GM19328 (cell line): ENCODE measurements around the gene MTCH2.
A peak's percentile ranks its signal among the peaks of the same experiment; 100 is the strongest.

Experiments used
- ATAC-seq: cut with Tn5 transposase; IDR thresholded peaks from one replicate; pipeline ENCODE4 v1.9.1; 2021; ENCODE audit warnings: mild to moderate bottlenecking, moderate library complexity; ENCODE audit not compliant: unreplicated experiment

Gene MTCH2

GRCh38 chr11:47591764-47592163 is 50.6 kb downstream of the MTCH2 start:
- ATAC-seq = no peak

DNA sequence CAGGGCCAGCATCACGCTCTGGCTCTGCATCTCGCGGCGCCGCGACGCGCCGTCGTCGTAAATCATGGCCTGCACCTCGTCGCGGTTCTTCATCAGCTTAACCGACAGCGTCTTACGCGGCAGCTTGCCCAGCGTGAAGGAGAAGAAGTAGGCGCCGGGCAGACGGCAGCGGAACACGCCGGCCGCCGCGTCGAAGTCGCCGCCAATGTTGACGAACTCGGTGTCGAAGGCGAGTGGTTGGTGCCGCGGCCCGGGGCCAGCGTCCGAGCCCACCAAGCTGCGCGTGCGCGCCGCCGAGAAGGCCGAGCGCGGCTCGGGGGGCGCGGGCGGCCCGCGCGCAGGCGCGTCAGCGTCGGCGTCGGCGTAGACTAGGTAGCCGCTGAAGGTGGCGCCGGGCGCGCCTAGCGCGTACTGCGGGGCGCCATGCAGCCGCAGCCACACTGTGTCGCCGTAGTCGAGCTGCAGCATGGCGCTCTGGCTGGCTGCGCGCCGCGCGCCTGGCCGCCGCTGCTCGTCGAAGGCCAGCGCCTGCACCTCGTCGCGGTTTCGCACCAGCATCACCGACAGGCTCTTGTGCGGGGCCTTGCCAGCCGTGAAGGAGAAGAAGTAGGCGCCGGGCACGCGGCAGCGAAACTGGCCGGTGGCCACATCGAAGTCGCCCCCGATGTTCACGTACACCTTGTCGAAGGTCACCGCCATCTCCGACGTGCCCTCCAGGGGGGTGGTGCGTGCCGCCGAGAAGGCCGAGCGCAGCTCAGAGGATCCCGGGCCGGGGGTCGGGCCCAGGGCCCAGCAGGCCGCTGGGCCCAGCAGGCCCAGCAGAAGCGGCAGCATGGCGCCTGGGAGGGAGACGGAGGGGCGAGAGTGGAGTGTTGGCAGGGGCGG is 52.1 kb downstream of the MTCH2 start:
- ATAC-seq = no peak

GRCh38 chr11:47589584-47589976 is 52.8 kb downstream of the MTCH2 start:
- no peak for ATAC-seq

DNA sequence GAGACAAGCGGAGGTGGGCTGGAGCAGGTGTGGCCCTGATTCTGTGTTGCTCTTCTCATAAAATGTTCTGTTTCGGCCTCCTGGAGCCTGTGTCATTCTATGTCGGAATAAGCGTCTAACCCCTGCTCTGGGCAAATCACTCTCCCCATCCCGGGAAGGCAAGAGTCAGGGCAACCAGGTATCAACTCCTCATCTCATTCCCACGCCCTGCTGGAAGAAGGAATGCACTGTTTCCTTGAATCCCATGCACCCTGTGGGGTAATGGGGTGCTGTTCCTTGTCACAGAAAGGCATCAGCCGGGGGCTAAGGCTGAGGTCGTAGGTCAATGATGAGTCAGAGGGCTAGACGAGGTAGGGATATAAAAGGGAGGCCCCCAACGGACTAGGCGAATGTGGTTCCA is 53.2 kb downstream of the MTCH2 start:
- no peak for ATAC-seq

DNA sequence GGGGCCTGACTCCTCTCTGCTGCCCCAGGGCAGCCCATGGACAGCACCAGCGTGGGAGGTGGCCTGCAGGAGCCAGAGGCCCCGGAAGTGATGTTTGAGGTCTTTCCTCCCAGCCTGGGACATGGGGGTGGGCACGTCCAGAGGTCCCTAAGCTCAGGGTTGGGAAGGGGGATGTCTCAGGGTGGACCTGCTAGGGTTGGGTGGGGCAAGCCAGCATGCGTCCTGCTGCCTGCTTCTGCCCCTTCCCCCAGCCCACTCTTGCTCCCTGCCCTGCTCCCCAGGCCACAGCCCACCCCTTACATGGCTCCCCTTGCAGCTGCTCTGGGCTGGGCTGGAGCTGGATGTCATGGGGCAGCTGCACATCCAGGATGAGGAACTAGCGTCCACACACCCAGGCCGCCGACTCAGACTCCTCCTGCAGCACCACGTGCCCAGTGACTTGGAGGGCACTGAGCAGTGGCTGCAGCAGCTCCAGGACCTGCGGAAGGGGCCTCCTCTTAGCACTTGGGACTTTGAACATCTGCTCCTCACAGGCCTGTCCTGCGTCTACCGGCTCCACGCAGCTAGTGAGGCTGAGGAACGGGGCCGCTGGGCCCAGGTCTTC is 54.5 kb downstream of the MTCH2 start:
- ATAC-seq = no peak

GRCh38 chr11:47587039-47587716 is 55.2 kb downstream of the MTCH2 start:
- ATAC-seq = no peak

- ATAC-seq = no peak
These were observed 56.1 kb downstream of the MTCH2 start, which contains the start of gene FAM180B for GRCh38 chr11:47586098-47586855. Gene FAM180B, plus strand, starts transcription at chr11:47586678. Its CDS starts 91 bp downstream, at chr11:47586769.

GRCh38 chr11:47583844-47584243 is 58.5 kb downstream of the MTCH2 start:
- no peak for ATAC-seq

- ATAC-seq = peak; percentile 95
These were observed 63.5 kb downstream of the MTCH2 start, which contains the start of the genes KBTBD4 and NDUFS3 for GRCh38 chr11:47578524-47579494. Gene KBTBD4, minus strand, starts transcription at chr11:47578970. Its CDS starts 19 bp downstream, at chr11:47578951. Gene NDUFS3, plus strand, starts transcription at chr11:47579074. Its CDS starts 18 bp downstream, at chr11:47579092.

- no peak for ATAC-seq
These were observed 64.8 kb downstream of the MTCH2 start for GRCh38 chr11:47577460-47578041.

- ATAC-seq = no peak
These were observed 69.0 kb downstream of the MTCH2 start for GRCh38 chr11:47573321-47573720.

- no peak for ATAC-seq
These were observed 69.6 kb downstream of the MTCH2 start for GRCh38 chr11:47572715-47573255.

- no peak for ATAC-seq
These were observed 70.5 kb downstream of the MTCH2 start for GRCh38 chr11:47571895-47572294.

DNA sequence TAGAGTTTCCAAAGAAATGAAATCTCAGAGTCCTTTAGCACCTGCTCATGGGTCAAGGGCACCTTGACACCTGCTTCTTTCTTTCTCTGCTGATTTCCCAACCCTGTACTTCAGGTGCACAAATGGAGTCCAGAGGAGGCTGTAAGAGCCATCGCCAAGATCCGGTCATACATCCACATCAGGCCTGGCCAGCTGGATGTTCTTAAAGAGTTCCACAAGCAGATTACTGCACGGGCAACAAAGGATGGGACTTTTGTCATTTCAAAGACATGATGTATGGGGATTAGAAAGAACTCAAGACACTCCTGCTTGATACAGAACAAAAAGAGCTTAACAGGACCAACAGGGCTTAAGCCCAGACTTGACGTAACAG is 71.0 kb downstream of the MTCH2 start:
- ATAC-seq = no peak

- ATAC-seq = no peak
These were observed 71.6 kb downstream of the MTCH2 start for GRCh38 chr11:47570651-47571356.

- no peak for ATAC-seq
These were observed 72.7 kb downstream of the MTCH2 start for GRCh38 chr11:47569646-47570045.
